ENCODE results near the gene GPR15LG.

- TF ChIP-seq POLR2AphosphoS5 (IDR thresholded peaks at IDR 0.05), result no peak
- no peak for TF ChIP-seq EP300 (IDR thresholded peaks at IDR 0.05)
- no peak for TF ChIP-seq CTCF (IDR thresholded peaks at IDR 0.05)
Measured at GRCh38 chr10:84158061-84158460, 15.5 kb upstream of the GPR15LG start.

Measured in esophagus muscularis mucosa (tissue), 4 donors.